ENCODE results near the gene MT1A.

Gene MT1A

GRCh38 chr16:56679818-56680217 lies 41.4 kb downstream of the MT1A start:
- peak; percentile 30 for DNase-seq (ENCODE audit: low spot score)

DNA sequence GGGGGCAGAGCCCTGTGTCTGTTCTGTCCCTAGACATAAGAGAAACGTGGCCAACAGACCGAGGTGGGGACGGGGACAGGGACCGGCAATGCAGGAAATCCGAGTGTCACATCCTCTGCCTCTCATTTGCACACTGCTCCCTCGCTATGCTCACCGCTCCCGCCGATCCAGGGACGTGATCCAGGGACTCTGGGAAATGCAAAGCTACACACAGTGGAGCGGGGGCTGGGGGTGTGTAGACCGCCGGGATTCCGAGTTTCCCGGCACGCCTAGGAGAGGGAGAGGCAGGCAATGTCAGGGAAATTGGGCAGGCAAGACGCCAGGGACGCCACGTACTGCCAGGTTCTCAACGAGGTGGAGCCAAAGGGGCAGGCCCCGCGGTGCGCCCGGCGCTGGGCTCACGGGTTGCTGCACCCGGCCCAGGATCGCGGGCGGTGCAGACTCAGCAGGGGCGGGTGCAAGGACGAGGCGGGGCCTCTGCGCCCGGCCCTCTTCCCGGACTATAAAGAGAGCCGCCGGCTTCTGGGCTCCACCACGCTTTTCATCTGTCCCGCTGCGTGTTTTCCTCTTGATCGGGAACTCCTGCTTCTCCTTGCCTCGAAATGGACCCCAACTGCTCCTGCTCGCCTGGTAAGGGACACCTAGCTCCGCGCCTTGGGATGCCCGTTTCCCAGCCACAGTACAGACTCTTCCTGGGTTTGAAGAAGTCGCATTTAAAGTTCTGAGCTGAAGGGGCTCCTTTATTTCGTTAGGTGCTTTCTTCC lies 43.7 kb downstream of the MT1A start, which contains the start of gene MT1X:
MT1X (plus strand) TSS at position 532 of the 764 bp plus-strand sequence; CDS start at position 603, 71 bp downstream.
- peak; percentile 87 for DNase-seq (ENCODE audit: low spot score)

- DNase-seq (ENCODE audit: low spot score) = no peak
These were observed 44.4 kb downstream of the MT1A start for GRCh38 chr16:56682703-56683397.

- no peak for DNase-seq (ENCODE audit: low spot score)
These were observed 45.1 kb downstream of the MT1A start for GRCh38 chr16:56683424-56684172.

- no peak for DNase-seq (ENCODE audit: low spot score)
These were observed 45.9 kb downstream of the MT1A start for GRCh38 chr16:56684256-56684925.

- DNase-seq (ENCODE audit: low spot score) = no peak
These were observed 46.6 kb downstream of the MT1A start for GRCh38 chr16:56684926-56685590.

DNA sequence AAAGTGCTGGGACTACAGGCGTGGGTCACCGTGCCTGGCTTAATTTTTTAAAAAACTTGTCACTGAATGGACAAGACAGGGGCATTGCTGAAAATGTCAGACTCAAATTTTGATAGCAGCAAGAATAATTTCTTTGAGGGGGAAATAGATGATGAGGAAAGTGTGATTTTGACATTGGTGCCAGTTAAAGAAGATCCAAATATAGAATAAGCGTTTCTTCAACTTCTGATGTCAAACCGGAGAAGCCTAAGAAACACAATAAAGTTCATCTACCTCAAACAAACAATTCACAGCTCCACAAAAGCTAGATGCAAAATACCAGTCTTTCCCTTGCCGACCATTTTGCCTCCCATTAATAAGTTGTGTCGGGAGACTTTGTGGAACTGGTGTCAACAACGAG lies 48.3 kb downstream of the MT1A start:
- DNase-seq (ENCODE audit: low spot score) = no peak

DNA sequence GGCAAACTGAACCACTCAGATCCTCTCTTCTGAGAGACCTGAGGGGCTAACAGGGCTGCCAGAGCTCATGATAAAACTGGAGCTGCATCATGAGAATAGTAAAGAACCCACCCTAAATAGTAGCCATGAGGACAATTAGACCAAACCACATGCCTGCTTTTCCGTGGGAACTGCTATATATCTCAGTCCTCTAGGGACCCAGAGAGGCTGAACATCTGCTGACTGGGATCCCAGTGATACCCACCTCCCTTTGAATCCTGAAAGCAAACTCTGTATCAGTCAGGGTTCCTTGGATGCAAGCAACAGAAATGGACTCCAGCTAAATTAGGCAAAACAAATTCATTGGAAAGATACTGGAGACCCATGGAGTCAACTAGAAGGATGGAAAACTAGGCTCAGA lies 50.3 kb downstream of the MT1A start:
- no peak for DNase-seq (ENCODE audit: low spot score)

DNA sequence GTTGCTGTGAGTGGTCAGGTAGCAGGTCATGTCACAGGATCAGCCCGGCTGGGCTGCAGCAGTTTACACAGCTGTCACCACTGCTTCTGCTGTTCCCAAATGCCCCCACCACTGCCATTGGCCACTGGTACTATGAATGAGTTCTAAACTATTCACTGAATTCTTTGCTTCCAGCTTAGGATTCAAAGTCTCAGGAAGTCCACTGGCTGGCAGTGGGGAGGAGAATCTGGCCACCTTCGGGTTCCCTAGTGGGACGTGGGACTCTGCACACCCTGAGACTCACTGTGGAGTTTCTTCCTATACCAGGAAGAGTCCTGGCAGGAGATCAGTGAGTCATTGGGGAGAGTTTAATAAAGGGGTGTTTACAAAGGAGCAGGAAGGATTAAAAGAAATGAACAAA lies 50.7 kb downstream of the MT1A start:
- DNase-seq (ENCODE audit: low spot score) = no peak
